Kasumi-1 (cell line): ENCODE measurements around the gene AMZ1.
A peak's percentile ranks its signal among the peaks of the same experiment; 100 is the strongest.

Source experiments
- DNase-seq, 2 experiments: peaks; one replicate each; lab custom pipeline; 2025; lab: John Stamatoyannopoulos, UW

Gene AMZ1

DNA sequence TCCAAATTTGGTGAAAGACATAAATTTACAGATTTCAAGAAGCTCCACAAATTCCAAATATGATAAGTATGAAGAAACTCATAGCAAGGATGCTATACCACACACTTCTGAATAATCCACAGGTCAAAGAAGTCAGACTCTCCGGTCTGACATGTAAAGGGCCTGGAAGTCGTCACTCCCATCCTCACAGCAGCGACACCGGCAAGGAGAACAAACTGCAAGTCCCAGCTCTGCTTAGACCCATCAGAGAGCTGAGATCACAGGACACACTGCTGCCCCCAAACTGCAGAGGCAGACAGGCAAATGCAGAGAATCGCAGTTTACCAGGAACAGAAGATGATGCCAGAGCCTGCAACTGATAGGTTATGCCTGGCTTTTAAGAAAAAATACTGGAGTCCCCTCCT lies 62.0 kb downstream of the AMZ1 start:
- no peak for DNase-seq

DNA sequence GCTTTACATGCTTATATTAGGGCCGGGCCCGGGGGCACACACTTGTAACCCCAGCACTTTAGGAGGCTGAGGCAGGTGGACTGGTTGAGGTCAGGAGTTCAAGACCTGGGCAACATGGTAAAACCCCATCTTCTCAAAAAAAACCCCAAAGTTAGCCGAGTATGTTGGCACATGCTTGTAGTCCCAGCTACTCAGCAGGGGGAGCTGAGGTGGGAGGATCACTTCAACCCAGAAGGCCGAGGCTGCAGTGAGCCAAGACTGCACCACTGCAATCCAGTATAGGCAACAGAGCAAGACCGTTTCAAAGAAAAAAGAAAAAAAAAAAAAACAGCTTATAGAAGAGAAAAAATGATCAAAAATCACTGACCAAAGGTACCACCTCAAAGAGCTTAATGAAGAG lies 63.1 kb downstream of the AMZ1 start:
- no peak for DNase-seq

DNA sequence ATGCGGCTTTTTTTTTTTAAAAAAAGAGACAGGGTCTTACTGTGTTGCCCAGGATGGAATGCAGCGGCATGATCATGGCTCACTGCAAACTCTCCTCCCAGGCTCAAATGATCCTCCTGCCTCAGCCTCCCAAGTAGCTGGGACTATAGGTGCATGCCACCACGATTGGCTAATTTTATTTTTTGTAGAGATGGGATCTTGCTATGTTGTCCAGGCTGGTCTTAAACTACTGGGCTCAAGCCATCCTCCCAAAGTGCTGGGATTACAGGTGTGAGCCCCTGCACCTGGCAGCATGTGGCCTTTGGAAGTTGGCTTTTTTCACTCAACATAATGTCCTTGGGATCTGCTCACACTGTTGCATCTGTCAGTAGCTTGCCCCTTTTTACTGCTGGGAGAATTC lies 65.1 kb downstream of the AMZ1 start:
- DNase-seq: no peak

DNA sequence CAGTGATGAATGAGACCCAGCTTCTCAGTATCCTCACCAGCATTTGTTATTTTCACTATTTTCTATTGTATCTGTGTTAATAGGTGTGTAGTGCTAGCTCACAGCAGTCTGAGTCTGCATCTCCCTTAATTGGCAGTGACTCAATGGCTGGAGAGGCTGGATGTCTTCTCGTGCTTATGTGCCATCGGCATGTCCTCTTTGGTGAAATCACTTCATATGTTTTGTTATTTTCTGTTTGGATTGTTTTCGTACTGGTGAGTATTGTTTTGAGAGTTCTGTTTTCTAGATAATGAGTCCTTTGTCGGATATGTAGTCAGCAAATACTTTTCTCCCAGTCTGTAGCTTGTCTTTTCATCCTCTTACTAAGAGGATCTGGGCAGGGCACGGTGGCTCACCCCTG lies 66.1 kb downstream of the AMZ1 start:
- DNase-seq: no peak

DNA sequence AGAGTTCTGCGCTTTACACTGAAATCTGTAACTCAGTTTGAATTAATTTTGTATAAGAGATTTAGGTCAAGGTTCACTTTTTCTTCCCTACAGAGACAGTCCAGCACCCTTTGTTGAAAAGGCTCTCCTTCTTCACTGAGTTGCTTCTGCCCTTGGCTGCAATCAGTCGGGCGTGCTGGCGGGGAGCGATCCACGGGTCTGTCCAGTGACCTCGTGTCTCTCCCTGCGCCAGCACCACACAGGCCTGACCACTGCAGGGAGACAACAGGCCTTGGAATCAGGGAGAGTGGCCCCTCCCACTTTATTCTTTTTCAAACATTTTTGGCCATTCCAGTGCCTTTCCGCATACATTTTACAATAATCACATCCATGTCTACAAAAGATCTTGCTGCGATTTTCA lies 66.9 kb downstream of the AMZ1 start:
- no peak for DNase-seq

DNA sequence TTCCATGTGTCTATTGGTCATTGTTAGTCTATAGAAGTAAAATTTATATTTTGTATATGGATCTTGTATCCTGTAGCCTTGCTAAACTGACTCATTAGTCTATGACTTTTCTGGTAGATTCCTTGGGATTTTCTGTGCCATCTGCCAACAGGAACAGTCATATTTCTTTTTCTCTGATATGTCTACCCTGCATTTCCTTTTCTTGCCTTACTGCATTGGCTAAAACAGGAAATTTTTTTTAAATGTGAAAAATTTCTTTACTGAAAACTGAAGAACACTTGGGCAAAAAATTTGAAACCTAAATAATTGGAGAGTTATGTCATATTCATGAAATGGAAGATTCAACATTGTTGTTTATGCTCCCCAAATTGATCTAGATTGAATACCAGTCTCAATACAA lies 67.5 kb downstream of the AMZ1 start:
- no peak for DNase-seq

DNA sequence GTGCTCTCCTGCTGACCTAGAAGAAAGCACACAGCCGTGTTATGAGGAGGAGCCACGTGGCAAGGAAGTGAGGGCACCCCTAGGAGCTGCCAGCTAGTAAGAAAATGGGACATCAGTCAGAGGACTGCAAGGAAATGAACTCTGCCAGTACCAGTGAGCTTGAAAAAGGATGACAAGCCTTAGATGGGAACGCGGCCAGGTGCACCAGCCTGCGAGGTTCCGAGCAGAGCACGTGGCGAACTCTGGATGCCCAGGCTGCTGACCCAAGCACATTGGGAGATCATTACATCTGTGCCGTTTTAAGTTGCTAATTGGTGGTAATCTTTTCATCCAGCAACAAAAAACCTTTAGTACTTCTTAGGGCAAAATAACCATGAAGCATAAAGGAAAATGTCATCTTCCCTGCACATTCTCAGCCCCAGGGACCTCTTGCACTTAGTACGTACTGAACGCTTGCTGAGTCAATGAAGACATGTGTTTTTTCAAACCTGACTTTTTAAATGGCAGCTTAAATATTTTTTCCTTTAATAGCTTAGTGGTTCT lies 69.4 kb downstream of the AMZ1 start:
- peak in 1 of 2 experiments; percentile 36 for DNase-seq

DNA sequence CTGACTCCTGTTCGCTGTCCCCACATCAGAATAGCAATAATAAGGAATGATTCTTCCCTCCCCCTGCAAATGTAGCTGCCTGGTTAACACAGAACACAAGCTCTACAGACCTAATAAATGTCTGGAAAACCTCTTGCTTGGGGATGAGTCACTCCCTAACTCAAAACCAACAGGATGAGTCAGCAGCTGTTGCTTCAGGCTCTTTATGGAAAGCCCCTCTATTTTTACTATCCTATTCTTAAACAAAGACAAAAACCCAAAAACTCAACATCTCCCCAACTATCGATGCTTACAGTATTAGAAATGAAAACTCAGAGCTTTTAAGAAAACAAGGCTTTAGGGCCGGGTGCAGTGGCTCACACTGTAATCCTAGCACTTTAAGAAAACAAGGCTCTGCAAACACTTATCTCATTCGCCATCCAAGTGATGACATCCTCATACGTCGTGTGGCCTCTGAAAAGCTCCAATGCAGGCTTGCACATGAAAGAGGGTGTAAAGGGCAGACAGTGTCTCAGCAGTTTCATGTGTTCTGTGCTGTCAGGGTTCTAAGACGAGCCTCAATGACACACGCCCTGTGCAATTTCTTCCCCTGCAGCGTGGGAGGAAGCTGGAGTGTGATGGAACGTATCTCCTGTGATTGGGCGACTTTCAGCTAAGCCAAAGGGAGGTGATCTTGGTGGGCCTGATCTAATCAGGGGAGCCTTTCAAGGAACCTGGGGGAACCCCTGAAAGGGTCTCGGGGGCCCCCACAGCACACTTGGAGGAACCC lies 70.1 kb downstream of the AMZ1 start:
- DNase-seq: peak; percentile 53 to 60

DNA sequence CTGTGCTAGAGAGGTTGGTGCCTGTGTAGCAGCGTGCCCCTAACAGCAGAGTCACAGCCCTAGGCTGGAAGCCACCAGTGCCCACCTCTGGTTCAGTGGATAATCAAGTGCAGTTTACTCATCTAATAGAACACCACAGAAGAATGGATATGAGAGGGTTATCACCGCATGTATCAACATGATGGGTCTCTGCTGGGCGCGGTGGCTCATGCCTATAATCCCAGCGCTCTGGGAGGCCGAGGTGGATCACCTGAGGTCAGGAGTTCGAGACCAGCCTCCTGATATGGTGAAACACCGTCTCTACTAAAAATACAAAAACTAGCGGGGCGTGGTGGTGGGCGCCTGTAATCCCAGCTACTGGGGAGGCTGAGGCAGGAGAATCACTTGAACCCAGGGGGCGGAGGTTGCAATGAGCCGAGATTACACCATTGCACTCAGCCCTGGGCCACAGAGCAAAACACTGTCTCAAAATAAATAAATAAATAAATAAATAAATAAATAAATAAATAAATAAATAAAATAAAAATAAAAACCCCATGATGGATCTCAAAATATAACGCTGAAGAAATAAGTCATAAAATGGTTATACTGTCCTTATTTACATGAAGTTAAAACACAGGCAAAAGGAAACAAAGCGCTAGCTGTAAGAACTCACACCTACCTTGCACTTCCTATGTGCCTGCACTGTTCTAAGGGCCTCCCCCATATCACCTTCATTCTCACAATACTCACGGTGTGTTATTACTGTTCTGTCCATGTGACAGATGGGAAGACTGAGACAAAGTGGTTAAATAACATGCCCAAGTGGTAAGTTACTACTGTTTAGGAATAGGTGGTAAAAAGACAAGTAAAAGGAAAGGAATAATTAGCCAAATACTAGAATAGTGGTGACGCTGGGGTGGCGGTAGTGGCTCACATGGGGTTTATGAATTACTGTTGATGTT lies 70.9 kb downstream of the AMZ1 start:
- DNase-seq: no peak

DNA sequence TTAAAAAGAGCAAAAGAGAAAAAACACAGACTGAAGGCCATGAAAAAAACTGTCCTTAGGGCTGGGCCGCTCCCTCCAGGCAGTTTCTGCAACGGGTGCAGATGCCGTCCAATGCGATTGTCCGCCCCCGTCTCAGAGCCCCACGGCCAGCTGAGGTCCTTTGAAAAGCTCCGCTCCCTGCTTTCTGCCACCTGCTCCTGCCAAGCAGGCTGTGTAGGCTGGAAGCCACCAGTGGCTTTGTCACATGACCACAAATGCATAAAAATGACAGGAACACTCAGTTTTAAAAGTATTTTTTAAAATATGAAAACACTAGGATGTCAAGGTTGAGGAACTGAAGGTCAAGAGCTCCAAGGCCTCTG lies 71.7 kb downstream of the AMZ1 start:
- no peak for DNase-seq

DNA sequence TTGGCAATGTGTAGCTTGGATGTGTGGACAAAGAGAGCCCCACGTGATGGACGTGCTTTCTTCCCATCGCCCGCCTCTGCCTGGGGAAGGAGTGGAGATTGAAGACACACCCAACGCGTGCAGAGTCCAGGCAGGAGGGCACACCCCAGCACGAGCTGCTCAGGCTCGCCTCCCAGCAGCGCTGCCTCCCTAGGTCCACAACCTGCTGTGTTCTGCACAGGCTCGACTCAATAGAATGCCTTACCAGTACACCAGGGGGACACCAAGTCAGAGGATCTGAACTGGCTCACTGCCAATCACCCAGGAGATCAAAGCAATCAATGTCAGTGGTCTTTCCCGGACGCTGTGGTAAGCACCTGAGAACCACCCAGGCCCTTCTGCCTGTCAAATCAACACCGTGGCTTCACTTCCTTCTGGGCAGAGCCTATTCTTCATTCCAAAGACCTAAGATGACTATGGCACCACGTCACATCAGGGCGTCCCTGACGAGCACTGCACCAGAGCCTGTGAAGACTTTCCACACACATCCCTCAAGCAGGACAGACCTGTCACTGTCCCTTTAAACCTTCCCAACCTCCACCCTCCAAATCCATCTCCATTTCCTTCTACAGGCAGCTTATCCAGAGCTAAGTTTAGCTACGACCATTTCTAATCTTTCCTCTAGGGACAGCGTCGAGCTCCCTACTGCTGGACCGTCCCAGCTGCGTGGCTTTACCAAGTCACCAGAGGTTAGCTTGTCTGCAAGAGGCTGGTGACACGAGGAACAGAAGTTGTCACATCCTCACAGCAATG lies 72.3 kb downstream of the AMZ1 start:
- peak; percentile 29 to 37 for DNase-seq

DNA sequence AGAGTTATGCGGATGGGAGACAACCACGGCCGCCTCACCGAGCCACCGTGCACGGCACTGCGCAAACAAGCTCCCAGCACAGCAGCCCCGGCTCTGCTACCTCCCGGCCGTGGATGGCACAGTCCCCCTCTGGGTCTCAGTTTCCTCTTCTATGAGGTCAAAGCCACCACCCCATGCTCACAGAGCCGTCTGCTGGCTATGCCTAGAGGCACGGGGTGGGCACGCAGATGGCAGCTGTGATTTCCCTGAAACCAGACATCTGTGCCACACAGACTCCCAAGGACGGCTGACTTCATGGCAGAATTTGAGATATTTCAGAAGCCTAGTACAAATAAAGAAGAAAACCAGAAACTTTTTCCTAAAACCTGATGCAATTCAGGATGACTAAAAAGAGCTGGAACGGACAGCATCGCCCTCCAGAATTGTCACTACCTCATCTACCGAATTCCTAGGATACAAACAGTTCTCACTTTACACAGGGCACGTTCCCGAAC lies 73.2 kb downstream of the AMZ1 start:
- no peak for DNase-seq

DNA sequence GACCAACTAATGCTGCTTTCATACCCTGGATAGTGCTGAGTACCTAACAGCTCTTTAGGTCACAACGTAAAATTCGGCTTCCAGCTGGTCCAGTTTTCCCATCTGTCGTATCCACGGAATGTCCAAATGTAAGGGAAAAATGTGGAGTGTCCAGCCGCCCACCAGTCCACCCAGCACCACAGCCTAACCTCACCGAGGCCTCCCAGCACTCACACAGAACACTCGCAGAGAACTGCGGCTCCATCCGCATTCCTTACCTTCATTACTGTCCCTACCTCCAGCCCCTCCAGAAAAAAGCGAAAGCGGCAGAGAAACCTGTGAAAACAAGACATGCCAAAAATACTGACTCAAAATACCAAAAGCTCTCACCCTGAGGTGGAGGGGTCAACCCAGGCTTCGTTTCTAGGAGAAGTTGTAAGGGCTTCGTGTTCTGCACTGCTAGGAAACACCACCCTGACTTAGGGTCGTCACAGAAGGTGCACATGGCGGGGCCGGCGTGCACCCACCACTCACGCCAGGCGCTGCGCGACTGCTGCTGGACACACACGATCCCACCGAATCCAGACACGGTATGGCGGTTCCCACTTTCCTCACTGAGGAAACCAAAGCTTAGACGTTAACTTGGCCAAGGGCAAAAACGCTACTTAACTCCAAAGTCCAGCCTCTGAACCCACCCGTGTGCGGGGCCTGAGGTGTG lies 73.9 kb downstream of the AMZ1 start:
- DNase-seq: no peak

DNA sequence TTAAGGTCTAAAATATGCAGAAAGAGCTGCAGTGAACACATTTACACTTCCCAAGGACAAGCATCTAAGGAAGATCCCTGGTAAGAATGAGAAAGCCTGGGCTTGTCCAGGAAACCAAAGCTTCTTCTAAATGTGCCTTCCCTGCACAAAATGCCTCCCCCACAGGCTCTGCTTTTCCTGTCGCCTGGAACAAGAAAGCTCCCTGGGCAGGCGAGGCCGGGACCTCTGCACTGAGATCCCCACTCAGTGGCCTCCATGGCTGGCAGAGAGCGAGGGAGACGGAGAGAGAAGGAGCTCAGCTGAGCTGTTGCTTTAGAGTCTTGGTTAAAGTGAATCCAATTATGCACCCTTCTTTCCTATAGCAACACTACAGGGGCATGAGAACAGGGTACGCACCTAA lies 75.6 kb downstream of the AMZ1 start:
- DNase-seq: no peak

DNA sequence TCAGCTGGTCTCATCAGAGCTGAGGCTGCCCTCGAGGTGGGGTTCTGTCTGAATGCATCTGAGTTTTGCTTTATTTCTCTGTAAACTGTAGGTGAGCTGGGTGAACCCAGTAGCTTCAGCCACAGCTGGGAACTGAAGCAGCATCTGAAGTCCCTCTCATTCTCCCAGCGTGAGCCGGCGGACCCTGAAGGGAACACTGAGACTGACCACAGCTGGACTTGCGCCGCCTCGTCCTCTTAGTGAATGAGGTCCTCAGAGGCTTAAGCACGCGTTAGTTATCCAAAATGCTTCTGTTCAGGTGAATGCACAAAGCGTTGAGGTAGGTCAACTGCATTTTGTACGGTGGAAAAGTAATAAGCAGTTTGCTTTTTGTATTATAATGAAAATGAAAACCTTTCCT lies 76.6 kb downstream of the AMZ1 start:
- no peak for DNase-seq
